Epithelial cell of proximal tubule (primary cell): ENCODE measurements around the gene UBE2D4. TPM values are rescaled to one million over a fixed set of nuclear protein-coding genes. Genes with fewer than 3 reads are reported as not detected.
A peak's percentile ranks its signal among the peaks of the same experiment; 100 is the strongest.
"Not testable (repeated sequence)": the region's sequence is repeated elsewhere in the genome, so short reads cannot be mapped to it uniquely, and the experiment has no call there.

Experiments used
- DNase-seq: peaks from one replicate; pipeline ENCODE4 v3.0.0-alpha.2; 2011; ENCODE audit warnings: low read depth
- H3K4me3 ChIP-seq: 2 replicates; pipeline ENCODE4 v1.5.1; 2011; ENCODE audit warnings: low read depth, mild to moderate bottlenecking, low read length
- CTCF ChIP-seq: conservative IDR thresholded peaks from 2 replicates; pipeline ENCODE4 v1.5.1; 2012; ENCODE audit warnings: low read depth, mild to moderate bottlenecking, low read length
- total RNA-seq: library from RNA; depleted of rRNA; stranded (reverse); fragments of >200 nt; gene quantifications from 2 replicates; pipeline ENCODE4 v1.2.3, GENCODE V29; 2015

Gene UBE2D4
- total RNA-seq, 1 donor from 2014 or later, result 26.7 TPM

- TF ChIP-seq CTCF, result no peak
- no peak for DNase-seq
- H3K4me3 ChIP-seq, result no peak overlapping the region
Observed at GRCh38 chr7:43977525-43977924, 51.3 kb downstream of the UBE2D4 start.

GRCh38 chr7:43978102-43978501 is 51.9 kb downstream of the UBE2D4 start:
- DNase-seq, result not testable (repeated sequence)

GRCh38 chr7:43982848-43983247 is 56.6 kb downstream of the UBE2D4 start:
- DNase-seq, H3K4me3 ChIP-seq: not testable (repeated sequence)

More at GRCh38 chr7:43978102-43978501, 51.9 kb downstream of the UBE2D4 start:
- H3K4me3 ChIP-seq, result not testable (repeated sequence)

- not testable (repeated sequence) for DNase-seq, H3K4me3 ChIP-seq
Observed at GRCh38 chr7:43983736-43984135, 57.5 kb downstream of the UBE2D4 start.

GRCh38 chr7:43985904-43986864 is 59.9 kb downstream of the UBE2D4 start:
- H3K4me3 ChIP-seq, DNase-seq: not testable (repeated sequence)
- peak; percentile 52 for TF ChIP-seq CTCF

- not testable (repeated sequence) for H3K4me3 ChIP-seq, DNase-seq
Observed at GRCh38 chr7:43987476-43987875, 61.2 kb downstream of the UBE2D4 start.

- not testable (repeated sequence) for DNase-seq, H3K4me3 ChIP-seq
Observed at GRCh38 chr7:43990011-43990585, 63.9 kb downstream of the UBE2D4 start.

- DNase-seq, H3K4me3 ChIP-seq: not testable (repeated sequence)
Observed at GRCh38 chr7:43990829-43991228, 64.6 kb downstream of the UBE2D4 start.

GRCh38 chr7:43992896-43993295 is 66.7 kb downstream of the UBE2D4 start:
- not testable (repeated sequence) for H3K4me3 ChIP-seq
- peak; percentile 35 for DNase-seq

- not testable (repeated sequence) for DNase-seq, H3K4me3 ChIP-seq
Observed at GRCh38 chr7:43994681-43995080, 68.4 kb downstream of the UBE2D4 start.

GRCh38 chr7:43997532-43997931 is 71.3 kb downstream of the UBE2D4 start, which contains the start of gene SPDYE1:
TSS of gene SPDYE1 (plus strand) at chr7:43997897. CDS start at chr7:43999950, 2,053 bp downstream.
- DNase-seq, H3K4me3 ChIP-seq: not testable (repeated sequence)

Other genes starting within 250 kb of the UBE2D4 start
- gene COA1, start 196.9 kb upstream of the UBE2D4 start, total RNA-seq, result 54.0 and 74.7 TPM in 2 replicates
- 84.5 and 86.8 TPM in 2 replicates for gene BLVRA, start 167.8 kb upstream of the UBE2D4 start, total RNA-seq
- 156 and 225 TPM in 2 replicates for gene MRPS24, start 56.9 kb upstream of the UBE2D4 start, total RNA-seq
- 17.6 and 17.7 TPM in 2 replicates for gene URGCP, start 19.8 kb upstream of the UBE2D4 start, total RNA-seq
- gene SPDYE1, start 71.5 kb downstream of the UBE2D4 start, total RNA-seq, result not detected in 2 replicates
- gene DBNL, start 118.3 kb downstream of the UBE2D4 start, total RNA-seq, result 97.7 and 151 TPM in 2 replicates
- not detected in 2 replicates for gene PGAM2, start 139.1 kb downstream of the UBE2D4 start, total RNA-seq
- 8.0 and 19.1 TPM in 2 replicates for gene POLM, start 156.1 kb downstream of the UBE2D4 start, total RNA-seq
- 37.3 and 78.4 TPM in 2 replicates for gene AEBP1, start 177.9 kb downstream of the UBE2D4 start, total RNA-seq
- 92.7 and 160 TPM in 2 replicates for gene POLD2, start 197.1 kb downstream of the UBE2D4 start, total RNA-seq
- gene MYL7, start 214.9 kb downstream of the UBE2D4 start, total RNA-seq, result not detected in 2 replicates